ENCODE results near the gene PRKG1. TPM values are rescaled to one million over a fixed set of nuclear protein-coding genes. Genes with fewer than 3 reads are reported as not detected.

PRKG1 gene
- total and polyA plus RNA-seq, 2 donors (not counting 1 experiment from before 2014, with no cell fraction given): not detected

- no peak overlapping the region for H3K4me2 ChIP-seq (replicated peaks; ENCODE audit: low read depth, low read length, poor library complexity, severe bottlenecking)
- no peaks in the 10 kb centered on the region for H3K27me3 ChIP-seq (replicated peaks in 1 of 4; ENCODE audit: control extremely low read depth in 1 of 4, control insufficient read depth in 3 of 4, insufficient read depth in 4 of 4, low read length in 3 of 4)
- no peak overlapping the region for H3K9ac ChIP-seq (ENCODE audit: low read length)
- Mint-ChIP-seq H3K4me3 (no peak overlapping the region), H3K4me1 (no peaks in the 10 kb centered on the region), H3K27me3 (no peaks in the 10 kb centered on the region), H3K9me3 (ENCODE audit: insufficient read depth) (no peaks in the 10 kb centered on the region), H3K27ac (no peak overlapping the region)
- TF ChIP-seq CTCF (IDR thresholded peaks at IDR 0.05): no peak
- TF ChIP-seq EZH2 (IDR thresholded peaks at IDR 0.05; ENCODE audit: borderline replicate concordance, insufficient read depth, low read depth, low read length, poor library complexity, severe bottlenecking): no peak
- ChIA-PET POLR2A (no interaction called here), CTCF (no interaction called here)
- no peaks in the 10 kb centered on the region for H3K79me2 ChIP-seq (ENCODE audit: control insufficient read depth, insufficient read depth, low read length)
- no peaks in the 10 kb centered on the region for H3K36me3 ChIP-seq (replicated peaks in 1 of 2; ENCODE audit: control extremely low read depth in 1 of 2, control insufficient read depth in 1 of 2, extremely low read depth in 1 of 2, insufficient read depth in 2 of 2, low read length in 1 of 2)
- ATAC-seq (ENCODE audit: low read depth): no peak
- H3K4me3 ChIP-seq (ENCODE audit: control extremely low read depth in 1 of 5, extremely low read depth in 1 of 5, insufficient read depth in 1 of 5, low read depth in 2 of 5, low read length in 4 of 5): no peak overlapping the region
- no peaks in the 10 kb centered on the region for H4K20me1 ChIP-seq (ENCODE audit: control insufficient read depth, insufficient read depth, low read length, poor library complexity, severe bottlenecking)
- H3K27ac ChIP-seq (ENCODE audit: low read length in 2 of 2): no peak overlapping the region
- intact Hi-C loops (cut with micrococcal nuclease): no loop called here
- H3K9me3 ChIP-seq (ENCODE audit: control extremely low read depth in 1 of 3, control insufficient read depth in 2 of 3, insufficient read depth in 1 of 3, low read length in 2 of 3): peaks cover 0 to 1% (median 0%) of the 10 kb centered on the region in 3 donors
- no peak overlapping the region for H2AFZ ChIP-seq (ENCODE audit: insufficient read depth, low read depth, low read length, poor library complexity, severe bottlenecking)
- no peak for DNase-seq
- H3K4me1 ChIP-seq (ENCODE audit: control insufficient read depth in 2 of 2, insufficient read depth in 2 of 2, low read length in 2 of 2): no peaks in the 10 kb centered on the region
- WGBS (ENCODE audit: insufficient coverage): no CpG with 5 or more reads among the region's 2 CpGs
Measured at GRCh38 chr10:51528527-51528926, 454.2 kb downstream of the PRKG1 start.

GRCh38 chr10:51530541-51530940, 456.3 kb downstream of the PRKG1 start:
- Histone ChIP-seq H4K20me1 (ENCODE audit: control insufficient read depth, insufficient read depth, low read length, poor library complexity, severe bottlenecking) (no peaks in the 10 kb centered on the region), H3K9ac (ENCODE audit: low read length) (no peak overlapping the region), H3K79me2 (ENCODE audit: control insufficient read depth, insufficient read depth, low read length) (no peaks in the 10 kb centered on the region), H3K4me2 (replicated peaks; ENCODE audit: low read depth, low read length, poor library complexity, severe bottlenecking) (no peak overlapping the region), H3K4me1 (ENCODE audit: control insufficient read depth in 2 of 2, insufficient read depth in 2 of 2, low read length in 2 of 2) (no peaks in the 10 kb centered on the region), H3K27me3 (replicated peaks in 1 of 4; ENCODE audit: control extremely low read depth in 1 of 4, control insufficient read depth in 3 of 4, insufficient read depth in 4 of 4, low read length in 3 of 4) (no peaks in the 10 kb centered on the region), H3K36me3 (replicated peaks in 1 of 2; ENCODE audit: control extremely low read depth in 1 of 2, control insufficient read depth in 1 of 2, extremely low read depth in 1 of 2, insufficient read depth in 2 of 2, low read length in 1 of 2) (no peaks in the 10 kb centered on the region), H2AFZ (ENCODE audit: insufficient read depth, low read depth, low read length, poor library complexity, severe bottlenecking) (no peak overlapping the region), H3K9me3 (ENCODE audit: control extremely low read depth in 1 of 3, control insufficient read depth in 2 of 3, insufficient read depth in 1 of 3, low read length in 2 of 3) (peaks cover 0 to 1% (median 0%) of the 10 kb centered on the region in 3 donors), H3K4me3 (ENCODE audit: control extremely low read depth in 1 of 5, extremely low read depth in 1 of 5, insufficient read depth in 1 of 5, low read depth in 2 of 5, low read length in 4 of 5) (no peak overlapping the region), H3K27ac (ENCODE audit: low read length in 2 of 2) (no peak overlapping the region)
- ATAC-seq (ENCODE audit: low read depth) (no peak), DNase-seq (no peak)
- no peaks in the 10 kb centered on the region for H3K9me3 Mint-ChIP-seq (ENCODE audit: insufficient read depth)
- intact Hi-C loops (cut with micrococcal nuclease): no loop called here
- H3K27me3 Mint-ChIP-seq: no peaks in the 10 kb centered on the region
- CTCF ChIA-PET: no interaction called here
- no peak overlapping the region for H3K4me3 Mint-ChIP-seq
- 100% methylated on average over 1 of the region's 4 CpGs for WGBS (ENCODE audit: insufficient coverage)
- TF ChIP-seq CTCF (IDR thresholded peaks at IDR 0.05): no peak
- TF ChIP-seq EZH2 (IDR thresholded peaks at IDR 0.05; ENCODE audit: borderline replicate concordance, insufficient read depth, low read depth, low read length, poor library complexity, severe bottlenecking): no peak
- H3K27ac Mint-ChIP-seq: no peak overlapping the region
- H3K4me1 Mint-ChIP-seq: no peaks in the 10 kb centered on the region
- POLR2A ChIA-PET: no interaction called here

Measured in B cell (primary cell).